Keratinocyte (primary cell): ENCODE data around the gene CTDSP2. TPM values are rescaled to one million over a fixed set of nuclear protein-coding genes. Genes with fewer than 3 reads are reported as not detected.

Experiments used
- DNase-seq: peaks from one replicate; pipeline ENCODE4 v3.0.0-alpha.2; 2011; ENCODE audit warnings: low read depth, missing footprints, low spot score
- FAIRE-seq: peaks from 2 replicates; lab custom pipeline; 2011; peaks lifted over from hg19 to GRCh38; lab: Jason Lieb, UNC
- H2AFZ ChIP-seq: 2 replicates; pipeline ENCODE4 v1.6.0; 2012; ENCODE audit warnings: low read length, control low read depth, inconsistent platforms; ENCODE audit not compliant: control insufficient read depth
- H3K27ac ChIP-seq: 2 replicates; pipeline ENCODE4 v1.5.1; 2011; ENCODE audit warnings: low read length; ENCODE audit not compliant: control insufficient read depth, insufficient read depth
- H3K27me3 ChIP-seq: 3 replicates; pipeline ENCODE4 v1.6.0; 2011; ENCODE audit warnings: low read length; ENCODE audit not compliant: control insufficient read depth, insufficient read depth; ENCODE audit errors: extremely low read depth
- H3K36me3 ChIP-seq, 2 experiments: 2 replicates in 1 of 2; 3 replicates in 1 of 2; pipeline ENCODE4 v1.5.1; 2011; ENCODE audit warnings: low read length in 2 of 2, mild to moderate bottlenecking in 1 of 2; ENCODE audit not compliant: control insufficient read depth in 2 of 2, insufficient read depth in 2 of 2; ENCODE audit errors: extremely low read depth in 1 of 2
- H3K4me1 ChIP-seq: 3 replicates; pipeline ENCODE4 v1.5.1; 2011; ENCODE audit warnings: low read length; ENCODE audit not compliant: control insufficient read depth, insufficient read depth; ENCODE audit errors: extremely low read depth
- H3K4me2 ChIP-seq: 3 replicates; pipeline ENCODE4 v1.6.0; 2011; ENCODE audit warnings: low read depth, low read length; ENCODE audit not compliant: control insufficient read depth, insufficient read depth; ENCODE audit errors: extremely low read depth
- H3K4me3 ChIP-seq, 3 experiments: fragments of 200-600 bp in 1 of 3; sonication (generic) in 1 of 3; 2 replicates in 2 of 3; 3 replicates in 1 of 3; pipeline ENCODE4 v1.5.1; 2011 to 2016; ENCODE audit warnings: low read length in 3 of 3, mild to moderate bottlenecking in 3 of 3, control low read depth in 2 of 3, inconsistent platforms in 1 of 3, low read depth in 1 of 3, mixed read lengths in 1 of 3, mixed run types in 1 of 3, moderate library complexity in 1 of 3; ENCODE audit not compliant: control insufficient read depth in 2 of 3, insufficient read depth in 2 of 3; ENCODE audit errors: extremely low read depth in 1 of 3
- H3K79me2 ChIP-seq: 2 replicates; pipeline ENCODE4 v1.6.0; 2012; ENCODE audit warnings: low read length; ENCODE audit not compliant: control insufficient read depth, insufficient read depth
- H3K9ac ChIP-seq: 3 replicates; pipeline ENCODE4 v1.6.0; 2011; ENCODE audit warnings: low read length; ENCODE audit not compliant: control insufficient read depth, insufficient read depth; ENCODE audit errors: extremely low read depth
- H3K9me1 ChIP-seq: 3 replicates; pipeline ENCODE4 v1.6.0; 2011; ENCODE audit warnings: low read length; ENCODE audit not compliant: control insufficient read depth, insufficient read depth; ENCODE audit errors: extremely low read depth
- H3K9me3 ChIP-seq: 2 replicates; pipeline ENCODE4 v1.5.1; 2012; ENCODE audit warnings: low read depth, low read length; ENCODE audit not compliant: control insufficient read depth
- H4K20me1 ChIP-seq: 3 replicates; pipeline ENCODE4 v1.6.0; 2011; ENCODE audit warnings: low read length; ENCODE audit not compliant: control insufficient read depth, insufficient read depth; ENCODE audit errors: extremely low read depth
- EZH2 ChIP-seq: IDR thresholded peaks from one replicate; pipeline ENCODE4 v1.6.1; 2012; ENCODE audit warnings: inconsistent platforms, mild to moderate bottlenecking, low read length, moderate library complexity
- dilution Hi-C: fragments of 300-500 bp; cut with MboI; formaldehyde crosslinking; loops from one replicate; pipeline ENCODE4 v1.7.0; 2020; ENCODE audit warnings: low sequenced_read_pairs; ENCODE audit not compliant: extremely low pct_ligation_motif_present
- polyA plus RNA-seq, 5 experiments: library from polyadenylated mRNA; depleted of rRNA in 3 of 5; stranded (reverse) in 3 of 5; stranded (forward) in 1 of 5; unstranded in 1 of 5; fragments of >200 nt; gene quantifications; 1 replicate in 1 of 5; 2 replicates in 3 of 5; 3 replicates in 1 of 5; pipeline versions ENCODE4 v1.2.1 to v1.2.3, GENCODE V29; 2011 to 2012; ENCODE audit warnings: missing spikeins in 2 of 5, low read depth in 1 of 5, low replicate concordance in 1 of 5
- TF ChIP-seq, protein P1 (sequence below), 3 experiments: IDR thresholded peaks in 1 of 3; conservative IDR thresholded peaks in 1 of 3; optimal IDR thresholded peaks in 1 of 3; 2 replicates in 2 of 3; 3 replicates in 1 of 3; pipeline versions ENCODE3 to v1.5.1; 2011; ENCODE audit warnings: low read length in 3 of 3, mild to moderate bottlenecking in 3 of 3, moderate library complexity in 2 of 3, control low read depth in 1 of 3, inconsistent platforms in 1 of 3; ENCODE audit not compliant: insufficient read depth in 2 of 3; ENCODE audit errors: extremely low read depth in 1 of 3

CTDSP2 gene
- polyA plus RNA-seq, 1 donor (not counting 4 experiments of a cell fraction or from before 2014, with no cell fraction given), result 54.6 TPM

DNA sequence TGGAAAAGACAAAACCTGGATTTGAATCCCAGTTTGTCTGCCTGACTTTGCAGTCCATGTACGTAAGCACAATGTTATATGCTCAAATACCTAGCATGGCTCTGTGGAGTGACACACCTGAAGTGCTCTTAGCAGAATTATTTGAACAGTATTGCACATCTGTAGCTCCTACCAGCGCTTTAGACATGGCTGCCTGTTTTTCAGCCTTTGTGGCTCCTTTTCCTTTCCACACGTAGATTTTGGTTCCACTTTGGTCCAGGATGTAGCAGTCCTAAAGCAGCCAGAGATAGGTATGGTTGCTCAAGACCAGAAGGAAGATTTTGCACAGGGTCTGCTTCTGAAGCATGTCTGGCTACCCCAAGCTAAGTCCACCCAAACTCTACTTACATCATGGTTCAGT is 37.1 kb downstream of the CTDSP2 start:
- H3K9me3 ChIP-seq, result no peaks in the 10 kb centered on the region
- H3K79me2 ChIP-seq, result no peaks in the 10 kb centered on the region
- TF ChIP-seq, protein P1, sequence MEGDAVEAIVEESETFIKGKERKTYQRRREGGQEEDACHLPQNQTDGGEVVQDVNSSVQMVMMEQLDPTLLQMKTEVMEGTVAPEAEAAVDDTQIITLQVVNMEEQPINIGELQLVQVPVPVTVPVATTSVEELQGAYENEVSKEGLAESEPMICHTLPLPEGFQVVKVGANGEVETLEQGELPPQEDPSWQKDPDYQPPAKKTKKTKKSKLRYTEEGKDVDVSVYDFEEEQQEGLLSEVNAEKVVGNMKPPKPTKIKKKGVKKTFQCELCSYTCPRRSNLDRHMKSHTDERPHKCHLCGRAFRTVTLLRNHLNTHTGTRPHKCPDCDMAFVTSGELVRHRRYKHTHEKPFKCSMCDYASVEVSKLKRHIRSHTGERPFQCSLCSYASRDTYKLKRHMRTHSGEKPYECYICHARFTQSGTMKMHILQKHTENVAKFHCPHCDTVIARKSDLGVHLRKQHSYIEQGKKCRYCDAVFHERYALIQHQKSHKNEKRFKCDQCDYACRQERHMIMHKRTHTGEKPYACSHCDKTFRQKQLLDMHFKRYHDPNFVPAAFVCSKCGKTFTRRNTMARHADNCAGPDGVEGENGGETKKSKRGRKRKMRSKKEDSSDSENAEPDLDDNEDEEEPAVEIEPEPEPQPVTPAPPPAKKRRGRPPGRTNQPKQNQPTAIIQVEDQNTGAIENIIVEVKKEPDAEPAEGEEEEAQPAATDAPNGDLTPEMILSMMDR (optimal IDR thresholded peaks at IDR 0.05 in 1 of 3, IDR thresholded peaks at IDR 0.05 in 1 of 3, conservative IDR thresholded peaks at IDR 0.05 in 1 of 3; ENCODE audit: extremely low read depth in 1 of 3, insufficient read depth in 2 of 3, low read length in 3 of 3), result no peak
- no peak for TF ChIP-seq EZH2
- H3K9me1 ChIP-seq, result no peaks in the 10 kb centered on the region
- H3K27ac ChIP-seq, result no peak overlapping the region
- dilution Hi-C loops, result no loop called here
- no peak overlapping the region for H3K9ac ChIP-seq
- FAIRE-seq, result no peak
- H3K36me3 ChIP-seq, result peaks cover 0 to 24% of the 10 kb centered on the region in 2 experiments
- no peak overlapping the region for H3K4me3 ChIP-seq
- no peak overlapping the region for H3K4me2 ChIP-seq
- no peaks in the 10 kb centered on the region for H3K27me3 ChIP-seq
- H4K20me1 ChIP-seq, result no peaks in the 10 kb centered on the region
- H3K4me1 ChIP-seq, result peaks cover 9% of the 10 kb centered on the region
- no peak overlapping the region for H2AFZ ChIP-seq
- DNase-seq, result no peak

- no peak overlapping the region for H3K4me2 ChIP-seq
- H3K9me1 ChIP-seq, result no peaks in the 10 kb centered on the region
- TF ChIP-seq EZH2, result no peak
- TF ChIP-seq, protein P1 (optimal IDR thresholded peaks at IDR 0.05 in 1 of 3, IDR thresholded peaks at IDR 0.05 in 1 of 3, conservative IDR thresholded peaks at IDR 0.05 in 1 of 3; ENCODE audit: extremely low read depth in 1 of 3, insufficient read depth in 2 of 3, low read length in 3 of 3), result no peak
- peaks cover 9% of the 10 kb centered on the region for H3K4me1 ChIP-seq
- DNase-seq, result no peak
- H3K4me3 ChIP-seq, result no peak overlapping the region
- no peaks in the 10 kb centered on the region for H3K9me3 ChIP-seq
- H3K79me2 ChIP-seq, result no peaks in the 10 kb centered on the region
- H4K20me1 ChIP-seq, result no peaks in the 10 kb centered on the region
- H3K36me3 ChIP-seq, result peaks cover 0 to 24% of the 10 kb centered on the region in 2 experiments
- H3K27me3 ChIP-seq, result no peaks in the 10 kb centered on the region
- H3K27ac ChIP-seq, result no peak overlapping the region
- no peak overlapping the region for H3K9ac ChIP-seq
- dilution Hi-C loops, result no loop called here
- FAIRE-seq, result no peak
- no peak overlapping the region for H2AFZ ChIP-seq
These were observed 38.2 kb downstream of the CTDSP2 start for GRCh38 chr12:57808351-57808750.
